Esophagus muscularis mucosa (tissue), 4 donors: Measurements from ENCODE around the gene KBTBD13.

ENCODE experiments used
- CTCF ChIP-seq, 3 experiments: fragments of 200-600 bp in 2 of 3; fragments of 450-650 bp in 1 of 3; sonication (generic) in 2 of 3; IDR thresholded peaks; one replicate each; pipeline ENCODE4 v1.5.1; 2017 to 2019; ENCODE audit warnings: antibody characterized with exemption in 3 of 3, mild to moderate bottlenecking in 2 of 3, moderate library complexity in 1 of 3
- EP300 ChIP-seq: sonication (generic); formaldehyde crosslinking; IDR thresholded peaks from one replicate; pipeline ENCODE4 v1.6.1; 2017; ENCODE audit warnings: antibody characterized with exemption
- POLR2A ChIP-seq: fragments of 450-650 bp; IDR thresholded peaks from one replicate; pipeline ENCODE4 v1.6.1; 2017; ENCODE audit warnings: antibody characterized with exemption, moderate library complexity, mild to moderate bottlenecking, low read depth
- POLR2AphosphoS5 ChIP-seq, 2 donors: sonication (generic); formaldehyde crosslinking; IDR thresholded peaks; one replicate each; pipeline ENCODE4 v1.6.1; 2017; ENCODE audit warnings: antibody characterized with exemption in 2 of 2

- TF ChIP-seq CTCF (IDR thresholded peaks at IDR 0.05): no peak
- TF ChIP-seq EP300: no peak
- no peak for TF ChIP-seq POLR2A
- TF ChIP-seq POLR2AphosphoS5 (IDR thresholded peaks at IDR 0.05): no peak
These were observed 13.8 kb upstream of the KBTBD13 start for GRCh38 chr15:65062726-65063125.
